ENCODE data around the gene ZNF534.
"Not testable (repeated sequence)": the region's sequence is repeated elsewhere in the genome, so short reads cannot be mapped to it uniquely, and the experiment has no call there.

The ZNF534 gene

DNA sequence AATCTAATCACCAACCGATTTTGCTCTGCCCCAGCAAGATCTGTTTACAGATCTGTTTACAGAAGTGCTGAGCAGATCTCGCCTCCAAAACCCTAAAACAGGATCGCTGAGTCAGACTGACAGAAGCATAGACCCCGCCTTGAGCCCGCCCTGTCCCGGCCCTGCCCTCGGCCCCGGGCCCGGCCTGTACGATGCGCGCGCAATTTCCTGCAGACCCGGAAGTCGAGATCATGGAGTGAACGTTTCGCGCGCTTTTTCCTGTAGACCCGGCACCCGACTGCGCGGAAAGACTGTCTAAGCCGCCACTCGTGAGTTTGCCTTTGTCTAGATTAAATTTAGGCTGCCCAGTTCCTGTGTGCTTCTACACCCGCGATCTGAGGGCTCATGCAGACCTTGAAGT lies at the start of gene ZNF534:
Gene ZNF534, plus strand, starts transcription at position 212 of the 400 bp plus-strand sequence. CDS start 2,327 bp downstream, outside the sequence.
- DNase-seq, result no peak

DNA sequence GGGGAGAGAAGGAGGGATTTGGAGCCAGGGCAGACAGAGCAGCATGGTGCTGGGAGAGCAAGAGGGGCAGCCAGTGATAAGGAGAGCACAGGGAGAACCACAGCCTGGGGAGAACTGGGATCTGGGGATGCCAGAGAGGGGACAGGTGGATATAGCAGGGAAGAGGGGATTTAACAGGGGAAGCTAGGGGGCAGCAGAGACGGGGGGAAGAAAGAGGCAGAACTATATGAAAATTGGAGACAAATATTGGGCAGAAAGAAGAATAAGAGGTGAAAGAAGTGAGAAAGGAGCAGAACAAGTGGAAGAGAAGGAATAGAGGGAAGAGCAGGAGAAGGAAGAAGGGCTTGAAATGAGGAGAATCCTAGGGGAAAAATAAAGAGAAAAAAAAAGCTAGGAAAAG lies 37.8 kb upstream of the ZNF534 start:
- no peak for DNase-seq

DNA sequence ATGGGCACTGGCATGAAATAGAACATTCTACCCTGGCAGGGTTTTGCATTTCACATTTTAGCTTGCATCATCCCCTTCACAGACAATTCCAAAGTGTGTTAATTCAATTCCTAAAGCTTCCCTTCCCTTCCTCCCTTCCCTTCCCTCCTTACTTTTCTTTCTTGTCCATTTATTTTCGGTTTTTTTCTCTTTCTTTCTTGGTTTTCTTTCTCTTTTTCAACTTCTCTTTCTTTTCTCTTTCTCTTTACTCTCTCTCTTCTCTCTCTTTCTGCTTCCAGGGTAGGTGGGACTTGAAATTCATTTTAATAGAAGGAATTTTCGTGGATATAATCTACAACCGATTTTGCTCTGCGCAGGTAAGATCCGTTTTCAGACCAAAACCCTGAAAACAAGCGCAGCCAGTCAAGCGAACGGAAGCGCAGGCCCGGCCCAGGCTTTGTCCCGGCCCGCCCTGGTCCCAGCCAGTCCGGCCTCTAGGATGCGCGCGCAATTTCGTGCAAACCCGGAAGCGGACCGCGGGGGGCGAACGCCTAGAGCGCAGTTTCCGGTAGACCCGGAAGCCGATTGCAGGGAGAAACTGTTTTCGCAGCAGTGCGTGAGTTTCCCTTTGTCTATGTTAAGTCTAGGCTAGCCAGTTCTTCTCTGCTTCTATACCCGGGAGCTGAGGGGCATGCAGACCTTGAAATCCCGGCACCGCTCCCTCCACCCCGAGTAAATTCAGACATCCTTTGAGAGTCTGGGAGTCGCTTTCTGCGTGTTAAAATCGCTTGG lies 31.5 kb upstream of the ZNF534 start, which contains the start of gene ZNF528:
Gene ZNF528, plus strand, starts transcription at position 540 of the 771 bp plus-strand sequence. CDS start 4,165 bp downstream, outside the sequence.
- peak; percentile 63 for DNase-seq

DNA sequence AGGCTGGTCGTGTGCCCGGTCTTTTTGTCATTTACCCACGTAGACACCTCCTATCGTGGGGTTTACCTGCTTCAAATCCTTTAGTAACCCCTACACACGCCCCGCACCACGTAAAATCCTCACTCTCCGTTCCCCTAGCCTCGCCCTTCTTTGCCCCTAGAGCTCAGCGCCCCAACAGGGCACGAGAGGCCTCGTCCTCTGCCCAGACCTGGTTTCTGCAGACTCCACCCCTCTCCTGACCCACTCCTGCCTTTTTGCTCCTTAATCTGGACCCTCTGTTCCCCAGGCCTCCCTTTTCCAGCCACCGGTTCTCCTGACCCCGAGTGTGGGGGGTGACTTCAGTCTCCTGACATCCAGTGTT lies 30.9 kb upstream of the ZNF534 start:
- no peak for DNase-seq

DNA sequence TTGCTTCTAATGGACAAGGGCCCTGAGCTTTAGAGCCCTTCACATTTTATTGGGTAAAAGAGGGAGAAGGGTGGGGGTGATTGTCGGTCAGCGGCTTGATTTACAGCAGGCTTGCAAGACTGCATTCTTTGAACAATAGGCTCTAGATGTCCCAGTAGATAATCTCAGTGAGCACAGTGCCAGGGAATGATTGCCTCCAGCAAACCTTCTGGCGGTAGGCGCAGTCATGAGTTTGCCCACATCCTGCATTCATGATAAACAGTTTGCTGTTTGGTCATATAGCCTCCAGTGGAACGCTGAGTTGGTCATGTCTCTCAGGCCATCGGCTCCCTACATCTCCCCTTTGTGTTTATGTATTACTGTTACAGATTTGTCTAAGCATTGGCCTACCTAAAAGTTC lies 18.7 kb upstream of the ZNF534 start:
- no peak for DNase-seq

DNA sequence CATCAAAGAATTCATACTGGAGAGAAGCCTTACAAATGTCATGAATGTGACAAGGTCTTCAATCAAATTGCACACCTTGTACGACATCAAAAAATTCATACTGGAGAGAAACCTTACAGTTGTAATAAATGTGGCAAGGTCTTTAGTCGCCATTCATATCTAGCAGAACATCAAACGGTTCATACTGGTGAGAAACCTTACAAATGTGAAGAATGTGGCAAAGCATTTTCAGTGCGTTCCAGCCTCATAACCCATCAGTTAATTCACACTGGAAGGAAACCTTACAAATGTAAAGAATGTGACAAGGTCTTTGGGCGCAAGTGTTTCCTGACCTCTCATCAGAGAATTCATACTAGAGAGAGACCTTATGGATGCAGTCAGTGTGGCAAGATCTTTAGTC lies 13.2 kb upstream of the ZNF534 start:
- DNase-seq, result no peak

DNA sequence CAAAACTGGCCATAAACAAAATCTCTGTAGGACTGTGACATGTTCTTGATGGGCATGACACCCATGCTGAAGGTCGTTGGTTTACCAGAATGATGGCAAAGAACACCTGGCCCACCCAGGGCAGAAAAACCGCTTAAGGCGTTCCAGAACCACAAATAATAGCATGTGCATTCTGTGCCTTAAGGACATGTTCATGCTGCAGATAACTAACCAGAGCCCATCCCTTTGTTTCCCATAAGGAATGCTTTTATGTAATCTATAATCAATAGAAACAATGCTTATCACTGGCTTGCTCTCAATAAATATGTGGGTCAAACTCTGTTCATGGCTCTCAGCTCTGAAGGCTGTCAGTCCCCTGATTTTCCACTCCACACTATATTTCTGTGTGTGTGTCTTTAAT lies 13.2 kb downstream of the ZNF534 start:
- no peak for DNase-seq

DNA sequence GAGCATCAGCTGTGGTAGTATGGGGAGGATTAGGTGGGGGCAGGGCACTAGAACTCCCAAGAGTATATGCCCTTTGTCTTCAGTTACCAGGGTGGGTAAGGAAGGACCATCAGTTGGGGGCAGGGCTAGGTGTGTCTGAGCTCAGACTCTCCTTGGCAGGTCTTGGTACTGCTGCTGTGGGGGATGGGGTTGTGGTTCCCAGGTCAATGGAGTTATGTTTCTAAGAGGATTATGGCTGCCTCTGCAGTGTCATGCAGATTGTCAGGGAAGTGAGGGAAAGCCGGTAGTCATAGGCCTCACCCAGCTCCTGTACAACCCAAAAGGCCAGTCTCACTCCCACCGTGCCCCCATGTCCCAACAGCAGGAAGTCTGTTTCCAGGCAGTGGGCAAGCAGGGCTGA lies 15.6 kb downstream of the ZNF534 start:
- no peak for DNase-seq

DNA sequence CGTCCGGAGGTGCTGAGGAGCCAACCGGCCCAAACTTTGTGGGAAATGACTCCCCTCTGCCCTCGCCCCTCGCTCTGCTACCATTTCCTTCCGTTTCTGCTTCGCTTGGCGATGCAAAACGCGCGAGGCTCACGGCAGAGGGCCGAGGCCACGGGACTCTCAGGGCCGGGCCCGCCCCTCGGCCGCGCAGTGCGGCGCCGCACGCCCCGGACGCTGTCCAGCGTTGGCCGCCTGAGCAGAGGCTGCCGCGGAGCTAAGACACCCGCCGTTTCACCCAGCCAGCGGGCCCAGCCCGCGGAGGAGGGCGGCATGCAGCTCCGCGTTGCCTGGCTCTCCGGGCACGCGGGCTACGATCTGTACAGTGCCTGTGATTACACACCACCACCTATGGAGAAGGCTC lies 22.3 kb downstream of the ZNF534 start:
- DNase-seq, result no peak

DNA sequence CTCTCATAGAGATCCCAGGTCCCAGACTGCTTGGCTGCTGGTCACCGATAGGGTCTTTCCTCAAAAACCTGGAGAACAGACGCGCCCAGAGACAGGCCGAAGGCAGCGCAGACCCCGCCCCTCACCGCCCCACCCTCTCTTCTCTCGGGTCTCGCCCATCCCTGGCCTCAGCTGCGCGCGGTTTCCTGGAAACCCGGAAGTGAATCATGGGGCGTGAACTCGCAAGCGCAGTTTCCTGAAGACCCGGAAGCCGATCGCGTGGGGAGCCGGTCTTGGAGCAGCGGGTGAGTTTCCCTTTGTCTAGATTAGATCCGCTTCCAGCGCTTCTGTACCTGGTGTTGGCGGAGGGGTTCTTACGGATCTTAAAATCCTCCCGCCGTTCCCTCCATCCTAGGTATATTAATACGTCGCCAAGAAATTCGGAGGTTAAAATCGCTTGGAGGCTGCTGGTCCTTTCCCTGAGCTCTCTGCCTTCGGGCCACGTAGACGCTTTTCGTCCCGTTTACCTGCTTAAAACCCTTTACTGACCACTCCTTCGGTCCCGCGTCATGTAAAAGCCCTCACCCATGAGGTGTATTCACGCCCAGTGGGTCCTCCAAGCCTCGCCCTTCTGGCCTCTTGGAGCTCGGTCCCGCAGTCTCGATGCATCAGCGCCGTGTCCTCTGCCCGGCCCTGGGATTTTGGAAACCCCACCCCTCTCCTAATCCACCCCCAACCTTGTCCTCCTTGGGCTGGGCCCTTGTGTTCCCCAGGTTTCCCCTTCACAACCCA lies 24.6 kb downstream of the ZNF534 start, which contains the start of gene ZNF578:
Gene ZNF578, plus strand, starts transcription at position 230 of the 771 bp plus-strand sequence. CDS start 48,293 bp downstream, outside the sequence.
- no peak for DNase-seq

DNA sequence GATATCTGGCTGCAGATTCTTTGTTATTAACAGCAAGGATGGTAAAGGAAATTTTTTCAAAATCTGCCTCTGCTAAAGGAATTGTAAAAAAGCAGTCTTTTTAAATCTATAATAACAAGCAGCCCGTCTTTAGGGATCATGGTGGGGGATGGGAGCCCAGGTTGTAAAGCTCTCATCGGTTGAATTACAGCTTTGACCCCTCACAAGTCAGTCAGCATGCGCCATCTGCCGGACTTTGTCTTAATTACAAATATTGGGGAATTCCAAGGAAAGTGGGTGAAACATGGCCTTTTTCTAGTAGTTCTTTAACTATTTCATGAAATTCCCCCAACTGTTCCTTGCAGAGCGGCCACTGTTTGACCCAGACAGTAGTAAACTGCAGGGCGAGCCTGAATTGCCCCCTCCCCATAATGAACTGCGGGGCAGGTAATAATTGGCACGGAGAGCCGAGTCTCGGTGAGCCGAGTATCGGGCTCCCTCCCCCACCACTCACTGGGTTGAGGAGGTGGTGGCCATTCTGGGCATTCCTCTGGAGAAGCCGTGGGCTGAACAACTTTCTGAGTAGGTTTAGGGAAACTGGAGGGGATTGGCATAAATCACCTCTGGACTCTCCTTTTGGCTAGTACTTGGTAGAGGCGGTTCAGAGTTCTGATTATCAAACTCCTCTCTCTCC lies 36.0 kb downstream of the ZNF534 start:
- no peak for DNase-seq

DNA sequence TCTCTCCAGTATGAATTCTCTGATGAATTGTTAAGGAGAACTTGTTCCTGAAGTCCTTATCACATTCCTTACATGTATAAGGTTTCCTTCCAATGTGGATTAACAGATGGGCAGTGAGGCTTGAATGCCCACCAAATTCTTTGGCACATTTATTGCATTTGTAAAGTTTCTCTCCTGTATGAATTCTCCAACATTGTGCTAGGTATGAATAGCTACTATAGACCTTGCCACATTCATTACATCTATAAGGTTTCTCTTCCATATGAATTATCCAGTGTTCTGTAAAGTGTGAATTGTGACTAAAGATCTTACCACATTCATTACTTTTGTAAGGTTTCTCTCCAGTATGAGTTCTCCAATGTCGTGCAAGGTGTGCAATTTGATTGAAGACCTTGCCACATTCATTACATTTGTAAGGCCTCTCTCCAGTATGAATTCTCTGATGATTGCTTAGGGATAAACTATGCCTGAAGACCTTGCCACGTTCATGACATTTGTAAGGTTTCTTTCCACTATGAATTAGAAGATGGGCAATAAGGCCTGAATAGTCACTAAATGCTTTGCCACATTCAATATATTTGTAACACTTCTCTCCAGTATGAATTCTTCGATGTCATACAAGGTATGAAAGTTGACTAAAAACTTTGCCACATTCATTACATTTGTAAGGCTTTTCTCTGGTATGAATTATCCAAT lies 44.9 kb downstream of the ZNF534 start:
- DNase-seq, result no peak

DNA sequence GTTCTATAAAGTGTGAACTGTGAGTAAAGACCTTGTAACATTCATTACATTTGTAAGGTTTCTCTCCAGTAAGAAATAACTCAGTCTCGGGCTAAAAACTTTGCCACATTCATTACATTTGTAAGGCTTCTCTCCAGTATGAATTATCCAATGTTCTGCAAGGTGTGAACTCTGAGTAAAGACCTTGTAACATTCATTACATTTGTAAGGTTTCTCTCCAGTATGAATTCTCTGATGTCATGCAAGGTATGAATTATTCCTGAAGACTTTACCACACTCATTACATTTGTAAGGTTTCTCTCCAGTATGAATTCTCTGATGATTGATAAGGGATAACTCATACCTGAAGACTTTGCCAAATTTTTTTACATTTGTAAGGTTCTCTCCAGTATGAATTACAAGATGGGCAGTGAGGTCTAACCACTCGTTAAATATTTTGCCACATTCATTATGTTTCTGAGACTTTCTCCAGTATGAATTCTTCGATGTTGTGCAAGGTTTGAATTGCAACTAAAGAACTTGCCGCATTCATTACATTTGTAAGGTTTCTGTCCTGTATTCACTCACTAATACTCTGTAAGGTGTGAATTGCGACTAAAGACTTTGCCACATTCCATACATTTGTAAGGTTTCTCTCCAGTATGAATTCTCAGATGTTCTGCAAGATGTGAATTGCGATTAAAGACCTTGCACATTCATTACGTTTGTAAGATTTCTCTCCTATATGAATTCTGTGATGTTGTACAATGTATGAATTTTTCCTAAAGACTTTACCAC lies 45.6 kb downstream of the ZNF534 start:
- DNase-seq, result no peak

DNA sequence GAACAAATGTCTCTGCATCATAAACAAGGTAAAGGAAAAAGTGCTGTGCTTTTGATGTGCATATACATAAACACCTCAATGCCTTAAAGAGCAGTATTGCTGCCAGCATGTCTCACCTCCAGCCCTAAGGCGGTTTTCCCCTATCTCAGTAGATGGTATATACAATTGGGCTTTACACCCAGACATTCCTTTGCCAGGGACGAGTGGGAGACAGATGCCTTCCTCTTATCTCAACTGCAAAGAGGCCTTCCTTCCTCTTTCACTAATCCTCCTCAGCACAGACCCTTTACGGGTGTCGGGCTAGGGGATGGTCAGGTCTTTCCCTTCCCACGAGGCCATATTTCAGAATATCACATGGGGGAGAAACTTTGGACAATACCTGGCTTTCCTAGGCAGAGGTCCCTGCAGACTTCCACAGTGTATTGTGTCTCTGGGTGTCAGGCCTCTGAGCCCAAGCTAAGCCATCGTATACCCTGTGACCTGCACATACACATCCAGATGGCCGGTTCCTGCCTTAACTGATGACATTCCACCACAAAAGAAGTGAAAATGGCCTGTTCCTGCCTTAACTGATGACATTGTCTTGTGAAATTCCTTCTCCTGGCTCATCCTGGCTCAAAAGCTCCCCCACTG lies 55.3 kb downstream of the ZNF534 start:
- DNase-seq, result not testable (repeated sequence)

DNA sequence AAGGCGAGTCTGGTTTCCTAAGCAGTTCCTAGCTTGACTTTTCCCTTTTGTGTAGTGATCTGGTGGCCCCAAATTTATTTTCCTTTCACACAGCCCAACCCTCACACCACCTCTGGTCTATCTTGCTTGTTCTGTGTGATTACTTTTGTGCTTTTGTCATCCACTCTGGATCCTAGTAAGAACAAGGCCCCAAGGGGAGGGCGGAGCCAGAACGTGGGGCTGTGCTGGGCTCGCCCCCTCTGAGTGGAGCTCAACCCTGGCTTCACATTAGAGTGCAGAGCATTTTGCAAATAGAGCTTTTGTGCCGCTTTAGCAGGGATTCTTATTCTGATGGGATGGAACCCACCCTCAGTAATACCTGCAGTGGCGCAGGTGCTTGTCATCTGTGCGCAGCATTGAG lies 56.1 kb downstream of the ZNF534 start:
- DNase-seq, result not testable (repeated sequence)

DNA sequence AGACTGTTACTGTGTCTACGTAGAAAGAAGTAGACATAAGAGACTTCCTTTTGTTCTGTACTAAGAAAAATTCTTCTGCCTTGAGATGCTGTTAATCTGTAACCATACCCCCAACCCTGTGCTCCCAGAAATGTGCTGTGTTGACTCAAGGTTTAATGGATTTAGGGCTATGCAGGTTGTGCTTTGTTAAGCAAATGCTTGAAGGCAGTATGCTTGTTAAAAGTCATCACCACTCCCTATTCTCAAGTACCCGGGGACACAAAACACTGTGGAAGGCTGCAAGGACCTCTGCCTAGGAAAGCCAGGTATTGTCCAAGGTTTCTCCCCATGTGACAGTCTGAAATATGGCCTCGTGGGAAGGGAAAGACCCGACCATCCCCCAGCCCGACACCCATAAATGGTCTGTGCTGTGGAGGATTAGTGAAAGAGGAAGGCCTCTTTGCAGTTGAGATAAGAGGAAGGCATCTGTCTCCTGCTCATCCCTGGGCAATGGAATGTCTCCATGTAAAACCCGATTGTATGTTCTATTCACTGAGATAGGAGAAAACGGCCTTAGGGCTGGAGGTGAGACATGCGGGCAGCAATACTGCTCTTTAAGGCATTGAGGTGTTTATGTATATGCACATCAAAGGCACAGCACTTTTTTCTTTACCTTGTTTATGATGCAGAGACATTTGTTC lies 56.8 kb downstream of the ZNF534 start:
- DNase-seq, result not testable (repeated sequence)

DNA sequence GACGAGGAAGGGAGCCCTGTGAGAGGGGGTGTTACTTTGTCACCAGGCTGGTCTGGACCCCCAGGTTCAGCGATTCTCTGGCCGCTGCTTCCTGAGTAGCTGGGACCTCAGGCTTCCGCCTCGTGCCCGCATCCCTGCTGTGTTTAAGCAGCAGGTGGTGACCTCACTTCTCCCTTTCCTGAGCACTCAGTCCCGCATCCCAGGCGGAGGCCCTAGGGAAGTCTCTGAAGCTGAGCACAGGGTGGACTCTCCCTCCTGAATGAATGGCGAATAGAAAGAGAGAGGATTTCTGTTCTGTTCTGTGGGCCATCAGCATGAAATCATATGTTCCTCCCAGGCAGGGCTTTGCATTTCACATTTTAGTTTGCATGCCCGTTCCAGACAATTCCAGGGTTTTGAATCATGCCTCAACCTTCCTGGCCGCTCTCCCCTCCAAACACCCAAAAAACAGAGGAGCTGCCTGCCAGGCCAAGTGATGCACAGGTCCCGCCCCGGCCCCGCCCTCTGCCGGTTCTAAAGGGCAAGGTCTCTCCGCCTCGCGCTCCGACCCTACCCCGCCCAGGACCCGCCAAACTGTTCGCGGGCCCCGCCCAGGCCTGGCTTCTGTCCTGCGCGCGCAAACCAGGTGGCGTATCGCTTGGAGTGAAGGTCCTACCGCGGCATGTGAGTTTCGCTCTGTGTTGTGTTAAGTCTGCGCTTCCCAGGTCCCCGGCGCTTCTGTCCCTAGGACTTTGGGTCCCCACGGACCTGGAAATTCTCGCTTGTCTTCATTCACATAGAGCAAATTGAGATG lies 63.4 kb downstream of the ZNF534 start:
- DNase-seq, result no peak

DNA sequence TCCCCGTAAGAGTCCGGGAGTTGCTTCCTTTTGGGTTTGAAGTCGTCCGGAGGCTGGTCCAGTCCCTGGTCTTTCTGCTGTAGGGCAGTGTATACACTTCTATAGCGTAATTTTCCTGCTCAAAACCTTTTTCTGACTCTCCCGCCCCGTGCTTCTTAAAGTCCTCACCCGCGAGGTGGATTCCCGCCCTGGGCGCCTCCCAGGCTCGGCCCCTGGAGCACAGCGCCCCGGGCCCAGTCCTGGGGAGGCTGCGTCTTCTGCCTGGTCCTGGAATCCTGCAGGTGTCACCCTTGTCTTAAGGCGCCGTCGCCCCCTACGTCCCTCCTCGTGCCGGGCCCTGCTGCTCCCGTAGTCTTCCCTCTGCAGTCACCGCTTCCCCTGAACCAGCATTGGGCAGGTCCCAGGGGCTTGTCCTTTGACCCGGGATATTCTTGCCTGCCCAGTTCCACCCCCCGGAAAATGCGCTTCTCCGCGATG lies 64.1 kb downstream of the ZNF534 start:
- DNase-seq, result no peak

DNA sequence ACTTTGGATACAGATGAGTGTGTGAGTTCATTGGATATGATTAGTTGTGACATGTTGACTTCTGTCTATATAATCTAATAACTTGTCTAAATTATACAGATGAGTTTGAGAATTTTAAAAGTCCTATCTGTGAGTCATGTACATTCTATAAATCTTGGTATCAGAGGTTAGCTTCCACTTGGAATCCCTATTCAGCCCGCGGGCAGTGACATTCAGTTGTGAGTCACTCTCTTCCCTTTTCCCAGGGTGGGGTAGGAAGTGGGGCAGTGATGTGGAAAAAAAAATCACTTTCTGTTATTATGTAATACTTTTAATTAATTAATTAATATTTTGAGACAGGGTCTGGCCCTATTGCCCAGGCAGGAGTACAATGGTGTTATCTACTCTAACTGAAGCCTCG lies 65.6 kb downstream of the ZNF534 start:
- DNase-seq, result no peak

DNA sequence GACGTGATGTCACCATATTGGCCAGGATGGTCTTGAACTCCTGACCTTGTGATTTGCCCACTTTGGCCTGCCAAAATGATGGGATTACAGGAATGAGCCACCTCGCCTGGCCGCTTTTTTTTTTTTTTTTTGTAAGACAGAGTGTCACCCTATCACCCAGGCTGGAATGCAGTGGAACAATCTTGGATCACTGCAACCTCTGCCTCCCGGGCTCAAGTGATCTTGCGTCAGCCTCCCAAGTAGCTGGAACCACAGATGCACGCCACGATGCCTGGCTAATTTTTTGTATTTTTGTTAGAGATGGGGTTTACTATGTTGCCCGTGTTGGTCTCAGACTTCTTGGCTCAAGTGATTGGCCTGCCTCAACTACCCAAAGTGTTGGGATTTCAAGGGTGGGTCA lies 69.6 kb downstream of the ZNF534 start:
- no peak for DNase-seq
